ENCODE measurements around the gene RGL3.
A peak's percentile ranks its signal among the peaks of the same experiment; 100 is the strongest.
"Not testable (repeated sequence)": the region's sequence is repeated elsewhere in the genome, so short reads cannot be mapped to it uniquely, and the experiment has no call there.

The RGL3 gene

DNA sequence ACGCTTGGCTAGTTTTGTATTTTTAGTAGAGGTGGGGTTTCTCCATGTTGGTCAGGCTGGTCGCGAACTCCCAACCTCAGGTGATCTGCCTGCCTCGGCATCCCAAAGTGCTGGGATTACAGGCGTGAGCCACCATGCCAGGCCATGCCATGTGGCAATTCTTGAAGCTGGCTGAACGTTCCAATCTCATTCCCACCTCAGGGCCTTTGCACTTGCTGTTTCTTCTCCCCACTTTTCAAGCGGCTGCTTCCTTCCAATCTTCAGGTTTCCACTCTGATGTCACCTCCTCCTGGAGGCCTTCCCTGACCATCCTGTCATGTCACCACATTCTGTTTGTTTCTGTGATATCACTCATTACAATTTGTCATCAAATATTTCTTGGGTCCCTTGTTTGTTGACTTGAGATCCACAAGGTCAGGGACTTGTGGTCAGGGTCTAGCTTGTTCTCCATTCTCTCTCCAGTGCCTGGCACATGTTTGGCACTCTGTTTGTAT is 39.2 kb downstream of the RGL3 start:
- intact Hi-C loops (cut with DNase I; ENCODE audit: low total_unique reads) = loop anchor here (5.0 to 10.0 kb wide), 3 partner anchors 33 to 85 kb away; partner anchors contain the start of genes CCDC159, TMEM205 and TSPAN16
- Histone ChIP-seq H3K9me3 (no peaks in the 10 kb centered on the region), H3K27me3 (peaks cover 0 to 25% of the 10 kb centered on the region in 2 donors), H3K4me1 (peaks cover 0 to 81% (median 68%) of the 10 kb centered on the region in 4 donors), H3K4me3 (no peak overlapping the region), H3K27ac (peak overlapping the region; percentile 85 to 88), H3K36me3 (peaks cover 0 to 7% (median 0%) of the 10 kb centered on the region in 3 donors)
- DNase-seq = no peak
- TF ChIP-seq, protein P1, sequence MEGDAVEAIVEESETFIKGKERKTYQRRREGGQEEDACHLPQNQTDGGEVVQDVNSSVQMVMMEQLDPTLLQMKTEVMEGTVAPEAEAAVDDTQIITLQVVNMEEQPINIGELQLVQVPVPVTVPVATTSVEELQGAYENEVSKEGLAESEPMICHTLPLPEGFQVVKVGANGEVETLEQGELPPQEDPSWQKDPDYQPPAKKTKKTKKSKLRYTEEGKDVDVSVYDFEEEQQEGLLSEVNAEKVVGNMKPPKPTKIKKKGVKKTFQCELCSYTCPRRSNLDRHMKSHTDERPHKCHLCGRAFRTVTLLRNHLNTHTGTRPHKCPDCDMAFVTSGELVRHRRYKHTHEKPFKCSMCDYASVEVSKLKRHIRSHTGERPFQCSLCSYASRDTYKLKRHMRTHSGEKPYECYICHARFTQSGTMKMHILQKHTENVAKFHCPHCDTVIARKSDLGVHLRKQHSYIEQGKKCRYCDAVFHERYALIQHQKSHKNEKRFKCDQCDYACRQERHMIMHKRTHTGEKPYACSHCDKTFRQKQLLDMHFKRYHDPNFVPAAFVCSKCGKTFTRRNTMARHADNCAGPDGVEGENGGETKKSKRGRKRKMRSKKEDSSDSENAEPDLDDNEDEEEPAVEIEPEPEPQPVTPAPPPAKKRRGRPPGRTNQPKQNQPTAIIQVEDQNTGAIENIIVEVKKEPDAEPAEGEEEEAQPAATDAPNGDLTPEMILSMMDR (IDR thresholded peaks at IDR 0.05) = no peak

DNA sequence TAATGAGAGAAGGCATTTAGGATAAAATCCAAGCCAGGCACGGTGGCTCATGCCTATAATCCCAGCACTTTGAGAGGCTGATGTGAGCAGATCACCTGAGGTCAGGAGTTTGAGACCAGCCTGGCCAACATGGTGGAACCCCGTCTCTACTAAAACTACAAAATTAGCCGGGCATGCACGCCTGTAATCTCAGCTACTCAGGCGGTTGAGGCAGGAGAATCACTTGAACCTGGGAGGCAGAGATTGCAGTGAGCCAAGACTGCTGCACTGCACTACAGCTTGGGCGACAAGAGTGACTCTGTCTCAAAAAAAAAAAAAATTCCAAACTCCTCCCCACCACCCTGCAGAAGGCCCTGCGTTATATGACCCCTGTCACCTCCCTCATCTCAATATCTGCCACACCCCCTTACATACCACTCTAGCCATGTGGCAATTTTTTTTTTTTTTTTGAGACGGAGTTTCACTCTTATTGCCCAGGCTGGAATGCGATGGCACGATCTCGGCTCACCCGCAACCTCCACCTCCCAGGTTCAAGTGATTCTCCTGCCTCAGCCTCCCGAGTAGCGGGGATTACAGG is 39.8 kb downstream of the RGL3 start:
- intact Hi-C loops (cut with DNase I; ENCODE audit: low total_unique reads) = loop anchor here (10.0 kb wide), 2 partner anchors 65 to 85 kb away; partner anchors contain the start of gene TSPAN16
- H3K4me1 ChIP-seq = peaks cover 0 to 81% (median 68%) of the 10 kb centered on the region in 4 donors

DNA sequence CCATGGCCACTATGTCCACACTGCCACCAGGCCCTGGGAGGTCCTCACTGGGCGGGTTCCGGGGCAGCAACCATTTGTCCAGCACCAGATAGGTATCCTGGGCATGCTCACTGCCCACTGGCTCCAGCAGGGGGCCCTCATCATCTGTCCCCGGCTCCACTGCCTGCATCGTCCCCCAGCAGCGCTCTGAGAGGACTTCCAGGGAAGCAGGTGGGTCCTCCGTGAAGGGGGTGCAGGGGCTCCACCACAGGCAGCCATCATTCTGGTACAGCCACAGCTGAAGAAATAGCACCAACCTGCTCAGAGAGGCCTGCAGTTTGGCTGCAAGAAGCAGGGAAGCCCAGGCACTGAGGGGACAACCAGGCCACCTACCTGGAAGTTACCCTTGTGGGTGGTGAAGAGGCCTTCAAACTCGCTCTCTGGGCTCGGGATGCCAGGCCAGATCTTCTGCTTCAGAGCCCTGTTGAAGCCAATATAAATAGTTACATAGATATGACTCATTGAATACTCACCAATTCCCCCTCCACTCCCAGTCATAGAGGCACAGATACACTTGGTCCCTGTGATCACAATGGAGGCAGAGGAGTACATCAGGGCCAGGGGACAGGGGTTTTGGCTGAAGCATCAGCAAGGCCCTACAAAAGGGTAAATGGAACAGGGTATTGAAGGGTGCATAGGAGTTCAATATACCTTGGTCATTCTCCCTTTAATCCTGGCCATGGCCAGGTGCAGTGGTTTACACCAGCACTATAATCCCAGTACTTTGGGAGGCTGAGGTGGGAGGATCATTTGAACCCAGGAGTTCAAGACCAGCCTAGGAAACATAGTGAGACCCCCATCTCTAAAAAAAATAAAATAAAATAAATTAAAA is 40.6 kb downstream of the RGL3 start:
- peaks cover 0 to 21% of the 10 kb centered on the region in 2 donors for H3K27me3 ChIP-seq

More for the DNA sequence above, 39.8 kb downstream of the RGL3 start:
- DNase-seq, H3K4me3 ChIP-seq, H3K9me3 ChIP-seq, H3K36me3 ChIP-seq: not testable (repeated sequence)
- peak overlapping the region; percentile 59 to 94 for H3K27ac ChIP-seq
- H3K27me3 ChIP-seq = peaks cover 0 to 25% of the 10 kb centered on the region in 2 donors

DNA sequence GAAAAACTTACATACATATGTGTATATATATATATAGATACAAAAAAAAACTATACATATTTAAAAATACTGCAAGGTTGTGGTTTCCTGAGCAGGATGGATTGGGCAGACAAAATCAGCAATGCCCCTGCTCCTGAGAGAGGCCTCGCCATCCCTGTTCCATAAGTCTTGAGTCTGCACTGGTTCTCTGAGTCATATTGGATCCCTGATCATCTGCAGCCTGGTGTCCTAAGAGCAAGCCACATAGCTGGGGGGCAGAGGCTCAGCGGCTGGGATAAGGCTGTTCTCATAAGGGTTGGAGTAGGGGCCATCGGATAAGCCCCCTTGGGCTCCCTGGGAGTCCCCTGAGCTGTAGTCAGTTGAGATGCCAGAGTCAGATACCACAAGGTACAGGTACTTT is 41.4 kb downstream of the RGL3 start:
- H3K27me3 ChIP-seq = peaks cover 0 to 13% of the 10 kb centered on the region in 2 donors
- DNase-seq = no peak
- intact Hi-C loops (cut with DNase I; ENCODE audit: low total_unique reads) = loop anchor here (10.0 kb wide), 2 partner anchors 67 to 83 kb away; partner anchors contain the start of gene TSPAN16
- peaks cover 0 to 71% (median 60%) of the 10 kb centered on the region in 4 donors for H3K4me1 ChIP-seq
- H3K27ac ChIP-seq = peak overlapping the region; percentile 59 to 94
- no peak overlapping the region for H3K4me3 ChIP-seq
- peaks cover 0 to 7% (median 0%) of the 10 kb centered on the region in 3 donors for H3K36me3 ChIP-seq
- TF ChIP-seq, protein P1 (IDR thresholded peaks at IDR 0.05) = no peak
- H3K9me3 ChIP-seq = no peaks in the 10 kb centered on the region

More for the DNA sequence above, 40.6 kb downstream of the RGL3 start:
- intact Hi-C loops (cut with DNase I; ENCODE audit: low total_unique reads) = loop anchor here (10.0 kb wide), 2 partner anchors 66 to 84 kb away; partner anchors contain the start of gene TSPAN16
- Histone ChIP-seq H3K36me3 (peaks cover 0 to 7% (median 0%) of the 10 kb centered on the region in 3 donors), H3K4me1 (peaks cover 0 to 79% (median 67%) of the 10 kb centered on the region in 4 donors), H3K4me3 (no peak overlapping the region), H3K27ac (peak overlapping the region; percentile 59 to 94), H3K9me3 (no peaks in the 10 kb centered on the region)
- TF ChIP-seq, protein P1 (IDR thresholded peaks at IDR 0.05) = peak; percentile 39 to 41
- peak in 1 of 2 donors; percentile 77 for DNase-seq

DNA sequence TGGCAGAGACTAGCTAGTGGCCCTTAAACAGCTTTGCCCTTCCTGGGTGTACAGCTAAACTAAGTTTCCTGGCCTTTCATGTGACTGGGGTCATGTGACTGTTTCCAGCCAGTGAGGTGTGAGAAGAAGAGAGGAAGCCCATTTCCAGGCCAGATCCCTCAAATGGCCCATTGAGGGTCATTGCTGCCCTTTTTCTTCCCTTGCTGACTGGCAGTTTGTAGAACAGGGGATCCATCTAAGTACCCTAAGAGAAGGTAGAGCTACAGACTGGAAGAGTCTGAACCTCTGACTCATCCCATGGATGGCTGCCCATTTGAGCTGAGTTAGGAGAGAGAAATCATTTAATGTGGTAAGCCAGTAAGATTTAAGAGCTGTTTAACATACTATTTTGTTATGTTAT is 41.9 kb downstream of the RGL3 start:
- peak in 1 of 2 donors; percentile 63 for DNase-seq
- Histone ChIP-seq H3K4me3 (no peak overlapping the region), H3K9me3 (no peaks in the 10 kb centered on the region), H3K27me3 (peaks cover 0 to 7% of the 10 kb centered on the region in 2 donors), H3K4me1 (peaks cover 0 to 68% (median 58%) of the 10 kb centered on the region in 4 donors), H3K27ac (peak overlapping the region; percentile 59 to 94), H3K36me3 (peaks cover 0 to 7% (median 0%) of the 10 kb centered on the region in 3 donors)
- intact Hi-C loops (cut with DNase I; ENCODE audit: low total_unique reads) = loop anchor here (10.0 kb wide), 2 partner anchors 68 to 82 kb away; partner anchors contain the start of gene TSPAN16
- TF ChIP-seq, protein P1 (IDR thresholded peaks at IDR 0.05) = no peak
